Ishikawa (cell line): ENCODE results near the gene SUPT6H.

ENCODE experiments used
- CEBPB ChIP-seq: IDR thresholded peaks from 2 replicates; pipeline ENCODE4 v1.6.1; 2012
- CREB1 ChIP-seq: IDR thresholded peaks from 2 replicates; pipeline ENCODE4 v1.6.1; 2012; ENCODE audit warnings: low read depth
- EGR1 ChIP-seq: IDR thresholded peaks from 2 replicates; pipeline ENCODE4 v1.6.1; 2012
- EP300 ChIP-seq: IDR thresholded peaks from 2 replicates; pipeline ENCODE4 v1.6.1; 2012; ENCODE audit warnings: borderline replicate concordance
- FOXM1 ChIP-seq: IDR thresholded peaks from 2 replicates; pipeline ENCODE4 v1.6.1; 2012; ENCODE audit warnings: low read depth, borderline replicate concordance
- NFIC ChIP-seq: IDR thresholded peaks from 2 replicates; pipeline ENCODE4 v1.6.1; 2012
- RAD21 ChIP-seq: IDR thresholded peaks from 2 replicates; pipeline ENCODE4 v1.6.1; 2012; ENCODE audit warnings: low read depth
- TAF1 ChIP-seq: IDR thresholded peaks from 2 replicates; pipeline ENCODE4 v1.6.1; 2012; ENCODE audit warnings: low read depth, mild to moderate bottlenecking
- TCF12 ChIP-seq: IDR thresholded peaks from 2 replicates; pipeline ENCODE4 v1.6.1; 2012; ENCODE audit warnings: low read depth
- TEAD4 ChIP-seq: IDR thresholded peaks from 2 replicates; pipeline ENCODE4 v1.6.1; 2012
- USF1 ChIP-seq: IDR thresholded peaks from 2 replicates; pipeline ENCODE4 v1.6.1; 2012
- YY1 ChIP-seq: IDR thresholded peaks from 2 replicates; pipeline ENCODE4 v1.6.1; 2012; ENCODE audit warnings: low read depth
- ZBTB7A ChIP-seq: IDR thresholded peaks from 2 replicates; pipeline ENCODE4 v1.6.1; 2012; ENCODE audit warnings: low read depth
- TF ChIP-seq, protein P1 (sequence below): IDR thresholded peaks from 2 replicates; pipeline ENCODE4 v1.6.1; 2012; ENCODE audit warnings: low read depth, mild to moderate bottlenecking
- TF ChIP-seq, protein P2 (sequence below): IDR thresholded peaks from 2 replicates; pipeline ENCODE4 v1.6.1; 2012

The SUPT6H gene

GRCh38 chr17:28714281-28714680, 52.3 kb downstream of the SUPT6H start:
- TF ChIP-seq YY1 (no peak), EP300 (no peak), ZBTB7A (no peak), CEBPB (no peak), RAD21 (no peak), TEAD4 (no peak), CREB1 (no peak), FOXM1 (no peak), USF1 (no peak), EGR1 (no peak), NFIC (no peak)
- TF ChIP-seq, protein P1, sequence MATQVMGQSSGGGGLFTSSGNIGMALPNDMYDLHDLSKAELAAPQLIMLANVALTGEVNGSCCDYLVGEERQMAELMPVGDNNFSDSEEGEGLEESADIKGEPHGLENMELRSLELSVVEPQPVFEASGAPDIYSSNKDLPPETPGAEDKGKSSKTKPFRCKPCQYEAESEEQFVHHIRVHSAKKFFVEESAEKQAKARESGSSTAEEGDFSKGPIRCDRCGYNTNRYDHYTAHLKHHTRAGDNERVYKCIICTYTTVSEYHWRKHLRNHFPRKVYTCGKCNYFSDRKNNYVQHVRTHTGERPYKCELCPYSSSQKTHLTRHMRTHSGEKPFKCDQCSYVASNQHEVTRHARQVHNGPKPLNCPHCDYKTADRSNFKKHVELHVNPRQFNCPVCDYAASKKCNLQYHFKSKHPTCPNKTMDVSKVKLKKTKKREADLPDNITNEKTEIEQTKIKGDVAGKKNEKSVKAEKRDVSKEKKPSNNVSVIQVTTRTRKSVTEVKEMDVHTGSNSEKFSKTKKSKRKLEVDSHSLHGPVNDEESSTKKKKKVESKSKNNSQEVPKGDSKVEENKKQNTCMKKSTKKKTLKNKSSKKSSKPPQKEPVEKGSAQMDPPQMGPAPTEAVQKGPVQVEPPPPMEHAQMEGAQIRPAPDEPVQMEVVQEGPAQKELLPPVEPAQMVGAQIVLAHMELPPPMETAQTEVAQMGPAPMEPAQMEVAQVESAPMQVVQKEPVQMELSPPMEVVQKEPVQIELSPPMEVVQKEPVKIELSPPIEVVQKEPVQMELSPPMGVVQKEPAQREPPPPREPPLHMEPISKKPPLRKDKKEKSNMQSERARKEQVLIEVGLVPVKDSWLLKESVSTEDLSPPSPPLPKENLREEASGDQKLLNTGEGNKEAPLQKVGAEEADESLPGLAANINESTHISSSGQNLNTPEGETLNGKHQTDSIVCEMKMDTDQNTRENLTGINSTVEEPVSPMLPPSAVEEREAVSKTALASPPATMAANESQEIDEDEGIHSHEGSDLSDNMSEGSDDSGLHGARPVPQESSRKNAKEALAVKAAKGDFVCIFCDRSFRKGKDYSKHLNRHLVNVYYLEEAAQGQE = no peak

DNA sequence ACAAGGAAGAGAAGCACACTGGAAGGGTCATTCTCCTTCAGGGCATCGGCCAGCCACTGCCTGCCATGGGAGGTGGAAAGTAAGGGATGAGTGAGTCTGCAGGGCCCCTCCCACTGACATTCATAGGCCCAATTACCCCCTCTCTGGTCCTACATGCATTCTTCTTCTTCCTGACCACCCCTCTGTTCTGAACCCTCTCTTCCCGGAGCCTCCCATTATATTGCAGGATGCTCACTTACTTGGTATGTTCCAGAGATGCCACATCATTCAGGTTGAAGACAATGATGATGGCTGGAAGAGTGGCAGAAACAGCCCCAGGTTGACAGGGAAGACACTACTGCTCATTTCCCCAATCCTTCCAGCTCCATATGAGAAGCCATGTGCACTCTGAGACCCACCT, 53.2 kb downstream of the SUPT6H start:
- no peak for TF ChIP-seq TCF12

DNA sequence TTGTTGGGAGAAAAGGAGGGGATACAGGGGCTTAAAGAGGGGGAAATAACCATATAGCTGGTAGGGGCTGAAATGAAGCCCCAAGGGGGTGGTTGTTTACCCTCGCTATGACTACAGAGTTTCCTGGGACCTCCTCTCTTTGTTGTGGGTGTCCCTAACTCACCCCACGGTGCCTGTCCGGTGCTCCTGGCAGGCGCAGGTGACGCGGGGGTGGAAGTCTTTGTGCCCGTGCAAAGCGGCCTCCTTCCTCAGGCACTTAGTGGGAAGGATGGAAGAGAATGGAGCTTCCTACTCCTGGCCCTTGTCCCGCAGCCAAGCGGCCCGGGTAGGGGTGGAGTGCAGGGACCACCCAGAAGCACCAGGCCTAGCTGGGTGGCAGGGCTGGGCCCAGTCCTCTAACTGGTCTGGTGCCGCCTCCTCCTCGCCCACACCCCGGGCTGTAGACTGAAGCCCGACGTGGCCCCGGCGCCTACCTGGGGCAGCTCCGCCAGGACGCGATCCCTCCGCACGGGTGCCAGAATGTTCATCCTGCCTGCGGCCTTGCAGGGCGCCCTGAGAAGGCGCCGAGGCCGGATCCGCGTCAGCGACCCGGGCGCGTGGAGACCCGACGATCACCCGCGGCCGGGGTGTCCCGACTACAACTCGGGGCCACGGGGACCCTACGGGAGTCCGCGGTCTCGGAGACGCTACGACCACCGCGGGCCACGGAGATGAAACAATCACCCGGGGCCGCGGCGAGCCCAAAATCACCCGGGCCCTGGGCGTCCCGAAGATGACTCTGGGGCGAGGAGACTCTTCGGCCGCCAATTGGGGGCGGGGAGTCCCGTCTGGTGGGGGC, 55.0 kb downstream of the SUPT6H start:
- TF ChIP-seq, protein P1 = 0 out of 2 replicates have a peak, but pooled peaks have one; percentile 32
- no peak for TF ChIP-seq NFIC
- TF ChIP-seq EGR1 = peak; percentile 51; the same call in 1 of the 2 replicates
- TF ChIP-seq, protein P2, sequence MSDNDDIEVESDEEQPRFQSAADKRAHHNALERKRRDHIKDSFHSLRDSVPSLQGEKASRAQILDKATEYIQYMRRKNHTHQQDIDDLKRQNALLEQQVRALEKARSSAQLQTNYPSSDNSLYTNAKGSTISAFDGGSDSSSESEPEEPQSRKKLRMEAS = 0 out of 2 replicates have a peak, but pooled peaks have one; percentile 15
- 0 out of 2 replicates have a peak, but pooled peaks have one; percentile 27 for TF ChIP-seq TAF1
- no peak for TF ChIP-seq YY1

GRCh38 chr17:28717578-28718332, 55.8 kb downstream of the SUPT6H start, which contains the start of gene RAB34:
Gene RAB34 (minus strand): TSS chr17:28717868. CDS start chr17:28717266, 602 bp downstream.
- TF ChIP-seq, protein P2 = peak; percentile 50; the same call in 1 of the 2 replicates
- TF ChIP-seq TAF1 (peak; percentile 72), TEAD4 (peak; percentile 72; the same call in 1 of the 2 replicates), FOXM1 (no peak), ZBTB7A (peak; percentile 99), TCF12 (peak; percentile 46; the same call in 1 of the 2 replicates), RAD21 (no peak), EGR1 (peak; percentile 93), NFIC (peak; percentile 73), YY1 (no peak)

- TF ChIP-seq, protein P2 = no peak
- TF ChIP-seq, protein P1 = no peak
Observed at GRCh38 chr17:28718333-28719020, 56.5 kb downstream of the SUPT6H start.
